ENCODE results near the gene CXCL17. TPM values are rescaled to one million over a fixed set of nuclear protein-coding genes. Genes with fewer than 3 reads are reported as not detected.
"Not testable (repeated sequence)": the region's sequence is repeated elsewhere in the genome, so short reads cannot be mapped to it uniquely, and the experiment has no call there.

The CXCL17 gene
- total RNA-seq, 1 donor from 2014 or later = not detected

- no peak for DNase-seq (ENCODE audit: low spot score)
- ATAC-seq = no peak
These were observed 23.9 kb upstream of the CXCL17 start for GRCh38 chr19:42466521-42467182.

DNA sequence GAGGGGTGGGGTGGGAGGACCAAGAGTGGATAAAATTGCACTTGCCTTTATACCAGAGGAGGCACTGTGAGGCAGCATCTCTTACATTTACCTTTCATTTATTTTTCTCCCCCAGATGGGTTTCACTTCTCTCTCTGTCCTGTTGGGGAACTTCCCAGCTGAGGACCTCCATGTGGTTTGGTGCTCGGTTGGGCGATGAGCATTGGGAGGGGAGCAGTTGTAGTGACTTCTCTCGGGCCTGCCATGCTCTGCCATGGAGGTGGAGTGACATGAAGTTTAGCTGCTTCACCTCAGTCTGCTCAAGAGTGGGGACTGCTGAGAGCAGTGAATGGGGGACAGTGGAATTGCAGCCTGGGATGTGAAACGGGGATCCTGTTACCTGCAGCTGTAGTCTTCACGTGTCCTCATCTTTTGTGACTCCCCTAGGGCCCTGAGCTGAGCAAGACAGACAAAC is 23.1 kb upstream of the CXCL17 start:
- DNase-seq (ENCODE audit: low spot score) (no peak), ATAC-seq (no peak)

DNA sequence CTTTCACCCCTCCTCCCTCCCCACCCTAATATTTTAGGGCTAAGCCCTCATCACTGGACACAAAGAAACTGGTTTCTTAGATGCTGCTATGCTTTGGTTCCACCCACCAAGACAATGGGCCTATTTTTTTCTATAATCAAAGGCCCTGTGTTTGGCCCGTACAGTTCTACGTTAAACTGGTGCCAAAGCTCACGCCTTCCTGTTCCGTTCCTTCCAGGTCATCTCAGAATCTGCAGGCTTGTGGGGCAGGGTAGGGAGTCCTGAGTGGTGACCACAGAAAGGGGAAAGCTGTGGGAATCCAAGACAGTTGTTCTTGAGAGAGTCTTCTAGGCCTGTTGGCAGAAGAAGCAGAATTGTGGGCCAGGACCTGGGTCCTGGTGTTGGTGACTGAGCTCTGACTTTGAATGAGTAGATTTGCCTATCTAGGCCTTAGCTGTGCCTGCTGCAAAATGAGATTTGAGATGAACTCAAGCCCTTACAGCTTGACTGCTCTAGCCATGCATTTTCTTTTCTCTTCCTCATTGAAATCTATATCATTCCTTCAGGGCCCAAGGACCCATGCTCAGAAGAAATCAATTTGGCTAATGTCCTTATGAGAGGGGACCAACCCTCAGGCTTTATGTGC is 19.1 kb upstream of the CXCL17 start:
- ATAC-seq (no peak), DNase-seq (ENCODE audit: low spot score) (no peak)

DNA sequence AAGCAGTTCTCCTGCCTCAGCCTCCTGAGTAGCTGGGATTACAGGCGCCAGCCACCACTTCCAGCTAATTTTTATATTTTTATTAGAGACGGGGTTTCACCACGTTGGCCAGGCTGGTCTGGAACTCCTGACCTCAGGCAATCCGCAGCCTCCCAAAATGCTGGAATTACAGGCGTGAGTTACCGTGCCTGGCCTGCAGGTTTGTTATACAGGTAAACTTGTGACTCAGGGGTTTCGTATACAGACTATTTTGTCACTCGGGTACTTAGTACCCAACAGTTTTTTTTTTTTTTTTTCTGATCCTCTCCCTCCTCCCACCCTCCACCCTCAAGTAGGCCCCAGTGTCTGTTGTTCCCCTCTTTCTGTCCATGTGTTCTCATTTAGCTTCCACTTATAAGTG is 18.5 kb upstream of the CXCL17 start:
- ATAC-seq = not testable (repeated sequence)

DNA sequence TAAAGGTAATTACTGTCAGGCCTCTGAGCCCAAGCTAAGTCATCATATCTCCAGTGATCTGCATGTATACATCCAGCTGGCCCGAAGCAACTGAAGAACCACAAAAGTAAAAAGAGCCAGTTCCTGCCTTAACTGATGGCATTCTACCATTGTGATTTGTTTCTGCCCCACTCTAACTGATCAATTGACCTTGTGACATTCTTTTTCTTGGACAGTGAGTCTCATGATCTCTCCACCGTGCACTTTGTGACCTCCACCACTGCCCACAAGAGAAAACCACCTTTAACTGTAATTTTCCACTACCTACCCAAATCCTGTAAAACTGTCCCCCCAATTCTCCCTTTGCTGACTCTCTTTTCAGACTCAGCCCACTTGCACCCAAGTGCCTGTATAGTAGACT is 17.2 kb upstream of the CXCL17 start:
- ATAC-seq (no peak), DNase-seq (ENCODE audit: low spot score) (no peak)

More for the DNA sequence above, 18.5 kb upstream of the CXCL17 start:
- DNase-seq (ENCODE audit: low spot score) = not testable (repeated sequence)

DNA sequence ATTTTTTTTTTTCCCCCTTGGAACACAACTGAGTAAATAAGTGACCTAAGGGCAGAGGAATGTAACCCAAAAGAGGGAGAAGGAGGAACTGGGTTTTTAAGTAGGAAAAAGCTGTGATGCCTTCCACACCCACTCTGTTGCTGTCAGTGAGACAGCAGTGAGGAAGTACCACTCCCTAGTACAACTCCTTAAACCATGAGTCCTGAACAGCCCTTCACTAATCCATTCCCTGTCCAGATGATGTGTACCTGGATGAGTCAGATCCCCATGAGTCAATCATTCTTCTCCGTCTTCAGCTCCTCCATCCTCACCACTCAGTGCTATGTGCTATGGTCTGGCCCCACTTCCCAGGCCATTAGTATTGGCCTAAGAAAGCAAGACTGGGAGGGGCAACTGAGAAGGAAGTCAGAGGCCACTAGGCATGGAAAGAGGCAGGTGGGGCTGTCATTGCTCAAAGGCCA is 12.9 kb upstream of the CXCL17 start:
- ATAC-seq (no peak), DNase-seq (ENCODE audit: low spot score) (no peak)

GRCh38 chr19:42455086-42455485 is 12.3 kb upstream of the CXCL17 start:
- DNase-seq (ENCODE audit: low spot score) (no peak), ATAC-seq (no peak)

DNA sequence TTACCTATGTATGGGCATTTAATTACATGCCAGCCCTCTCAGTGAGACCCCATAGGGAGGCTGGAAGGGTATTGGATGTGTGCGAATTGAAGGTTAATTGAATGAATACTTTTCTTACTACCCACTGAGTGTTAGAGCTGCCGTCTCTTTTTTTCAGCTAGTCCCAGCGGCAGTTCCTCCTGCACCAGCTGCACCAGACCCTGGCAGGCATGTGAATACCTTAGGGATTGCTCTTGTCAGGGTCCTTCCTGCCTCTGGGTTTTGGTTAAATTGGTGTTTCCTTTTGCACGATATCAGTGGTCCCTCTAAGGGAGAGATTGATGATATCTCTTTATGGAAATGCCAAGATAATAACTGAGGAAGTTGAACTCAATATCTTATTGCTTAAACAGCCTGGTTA is 9.8 kb upstream of the CXCL17 start:
- no peak for ATAC-seq
- no peak for DNase-seq (ENCODE audit: low spot score)

GRCh38 chr19:42450314-42450934 is 7.7 kb upstream of the CXCL17 start:
- ATAC-seq (peak; percentile 99), DNase-seq (ENCODE audit: low spot score) (peak; percentile 93)

GRCh38 chr19:42448306-42448705 is 5.6 kb upstream of the CXCL17 start:
- not testable (repeated sequence) for DNase-seq (ENCODE audit: low spot score); ATAC-seq

GRCh38 chr19:42445948-42446347 is 3.2 kb upstream of the CXCL17 start:
- ATAC-seq (no peak), DNase-seq (ENCODE audit: low spot score) (no peak)

DNA sequence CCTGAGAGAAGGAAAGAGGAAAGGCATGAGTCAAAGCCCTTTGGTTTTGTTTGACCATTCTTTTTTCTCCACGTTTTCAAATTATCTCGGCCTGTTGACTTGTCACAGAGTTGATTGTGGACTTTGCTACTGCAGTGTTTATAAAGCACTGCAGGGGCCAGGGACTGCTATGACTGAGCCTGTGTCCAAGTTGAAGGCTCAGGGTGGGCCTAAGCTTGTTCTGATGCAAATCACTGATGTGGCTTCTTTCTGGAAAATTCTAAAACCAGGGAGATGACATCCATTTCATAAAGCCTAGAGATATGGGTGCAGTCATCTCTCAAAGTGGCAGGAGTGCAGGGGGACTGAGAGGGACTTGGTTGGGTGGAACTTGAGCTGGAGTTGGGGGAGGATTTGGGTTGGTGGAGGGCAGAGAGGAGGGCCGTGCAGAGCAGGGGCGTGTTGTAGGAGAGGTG is 1.2 kb upstream of the CXCL17 start:
- DNase-seq (ENCODE audit: low spot score) = no peak
- peak; percentile 89 for ATAC-seq

DNA sequence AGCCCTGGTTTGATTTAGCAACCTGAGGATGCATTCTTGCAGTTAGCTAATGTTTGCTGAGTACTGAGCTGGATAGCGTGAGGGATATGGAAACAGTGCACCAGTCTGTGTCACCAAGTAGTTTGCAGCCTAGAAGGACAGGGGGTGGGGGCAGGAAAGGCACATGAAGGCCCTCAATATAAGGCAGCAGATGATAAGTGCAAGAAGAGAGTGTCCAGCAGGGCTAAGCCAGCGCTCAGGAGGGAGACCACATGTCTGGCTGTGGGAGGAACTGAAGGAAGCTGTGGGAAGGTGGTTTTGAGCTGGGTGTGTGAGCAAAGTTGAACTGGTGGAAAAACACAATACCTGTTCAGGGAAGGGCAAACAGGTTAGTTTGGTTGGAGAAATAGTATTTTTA is 1.7 kb downstream of the CXCL17 start:
- no peak for DNase-seq (ENCODE audit: low spot score)

DNA sequence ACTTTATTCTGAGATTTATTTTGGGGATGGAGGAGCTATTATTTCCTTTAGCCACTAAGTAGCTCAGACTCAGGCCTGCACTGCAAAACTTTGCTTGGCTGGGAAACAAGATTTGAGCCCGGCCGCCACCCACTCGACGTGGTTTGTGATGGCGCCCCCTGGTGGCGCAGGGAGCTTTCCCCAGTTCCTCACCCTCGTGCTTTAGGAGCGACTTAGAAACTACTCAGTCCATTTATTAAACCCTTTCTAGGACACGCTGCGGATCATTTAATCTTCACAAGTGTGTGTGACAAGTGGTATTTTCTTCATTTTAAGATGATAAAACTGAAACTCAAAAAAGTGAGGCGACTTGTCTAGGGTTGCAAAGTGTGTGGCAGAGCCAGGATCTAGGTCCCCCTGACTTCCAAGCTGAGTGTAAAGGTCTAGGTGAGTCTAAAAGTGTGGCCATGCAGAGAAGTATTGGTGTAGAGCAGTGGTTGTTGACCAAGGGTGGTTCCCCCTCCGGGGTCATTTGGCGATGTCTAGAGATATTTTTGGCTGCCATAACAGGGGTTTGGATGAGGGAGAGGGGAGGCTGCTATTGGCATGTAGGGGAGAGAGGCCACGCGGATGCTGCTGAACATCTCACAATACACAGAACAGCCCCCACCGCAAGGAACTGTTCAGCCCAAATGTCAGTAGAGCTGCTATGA is 2.2 kb downstream of the CXCL17 start:
- DNase-seq (ENCODE audit: low spot score) (peak; percentile 74), ATAC-seq (peak; percentile 76)

More for the DNA sequence above, 1.7 kb downstream of the CXCL17 start:
- peak; percentile 29 for ATAC-seq

GRCh38 chr19:42436006-42436405 is 6.7 kb downstream of the CXCL17 start:
- DNase-seq (ENCODE audit: low spot score) (no peak), ATAC-seq (no peak)

- no peak for ATAC-seq
These were observed 7.4 kb downstream of the CXCL17 start for GRCh38 chr19:42435316-42435715.

DNA sequence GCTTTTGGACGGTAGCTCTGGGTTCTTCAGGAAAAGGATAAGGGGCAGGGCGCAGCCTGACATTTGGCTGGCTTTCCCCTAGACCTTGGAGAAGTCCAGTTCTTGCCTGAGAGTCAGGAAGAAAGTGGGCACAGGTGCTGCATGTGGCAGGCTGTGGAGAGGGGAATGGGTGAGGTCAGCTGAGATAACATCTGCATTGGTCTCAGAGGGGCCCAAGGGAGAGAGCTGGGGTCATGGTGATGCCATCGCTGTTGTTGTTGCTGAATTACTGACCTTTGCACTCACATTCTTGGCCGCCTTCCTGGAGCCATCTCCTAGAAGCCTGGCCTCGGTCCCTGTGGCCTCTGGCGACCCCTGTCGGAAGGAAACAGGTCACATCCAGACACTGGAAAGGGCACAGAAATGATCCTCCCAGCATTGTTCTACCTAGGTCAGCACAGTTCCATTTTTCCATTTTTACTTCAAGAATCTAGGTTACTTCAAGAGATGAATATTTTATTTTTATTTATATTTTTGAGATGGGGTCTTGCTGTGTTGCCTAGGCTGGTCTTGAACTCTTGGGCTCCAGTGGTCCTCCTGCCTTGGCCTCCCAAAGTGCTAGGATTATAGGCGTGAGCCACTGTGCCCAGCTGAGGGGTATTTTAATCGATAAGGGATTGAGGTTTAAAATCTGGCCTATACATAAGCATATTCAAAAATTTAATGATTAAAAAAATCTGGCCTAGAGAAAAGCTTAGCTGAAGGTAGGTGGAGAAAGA is 9.1 kb downstream of the CXCL17 start:
- DNase-seq (ENCODE audit: low spot score) (peak; percentile 95), ATAC-seq (peak; percentile 96)

More at GRCh38 chr19:42435316-42435715, 7.4 kb downstream of the CXCL17 start:
- no peak for DNase-seq (ENCODE audit: low spot score)

GRCh38 chr19:42431486-42431885 is 11.3 kb downstream of the CXCL17 start:
- DNase-seq (ENCODE audit: low spot score) (no peak), ATAC-seq (no peak)

DNA sequence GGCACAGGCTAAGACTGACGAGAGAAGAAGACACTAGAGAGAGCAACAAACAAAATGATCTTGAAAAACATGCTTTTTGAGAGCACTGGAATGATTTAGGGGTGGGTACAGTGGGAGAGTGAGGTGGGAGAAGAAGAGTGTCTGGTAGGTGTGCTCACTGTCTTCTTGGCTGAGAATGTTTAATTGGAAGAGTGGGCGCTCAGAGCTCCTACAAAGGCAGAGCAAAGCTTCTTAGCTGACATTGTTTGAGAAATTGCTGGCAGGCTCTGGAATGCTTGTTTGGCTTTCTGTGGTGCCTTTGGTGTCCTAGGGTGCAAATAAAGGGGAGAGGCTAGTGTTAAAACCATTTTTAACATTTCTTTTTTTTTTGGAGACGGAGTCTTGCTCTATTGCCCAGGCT is 14.1 kb downstream of the CXCL17 start:
- no peak for DNase-seq (ENCODE audit: low spot score)
- ATAC-seq = no peak

GRCh38 chr19:42427313-42427712 is 15.4 kb downstream of the CXCL17 start, which contains the start of gene LIPE:
LIPE (minus strand) TSS chr19:42427388; CDS start chr19:42427149, 239 bp downstream.
- DNase-seq (ENCODE audit: low spot score) = no peak
- no peak for ATAC-seq
